Measurements from ENCODE around the gene ELF4.
"Not testable (repeated sequence)": the region's sequence is repeated elsewhere in the genome, so short reads cannot be mapped to it uniquely, and the experiment has no call there.

The ELF4 gene

DNA sequence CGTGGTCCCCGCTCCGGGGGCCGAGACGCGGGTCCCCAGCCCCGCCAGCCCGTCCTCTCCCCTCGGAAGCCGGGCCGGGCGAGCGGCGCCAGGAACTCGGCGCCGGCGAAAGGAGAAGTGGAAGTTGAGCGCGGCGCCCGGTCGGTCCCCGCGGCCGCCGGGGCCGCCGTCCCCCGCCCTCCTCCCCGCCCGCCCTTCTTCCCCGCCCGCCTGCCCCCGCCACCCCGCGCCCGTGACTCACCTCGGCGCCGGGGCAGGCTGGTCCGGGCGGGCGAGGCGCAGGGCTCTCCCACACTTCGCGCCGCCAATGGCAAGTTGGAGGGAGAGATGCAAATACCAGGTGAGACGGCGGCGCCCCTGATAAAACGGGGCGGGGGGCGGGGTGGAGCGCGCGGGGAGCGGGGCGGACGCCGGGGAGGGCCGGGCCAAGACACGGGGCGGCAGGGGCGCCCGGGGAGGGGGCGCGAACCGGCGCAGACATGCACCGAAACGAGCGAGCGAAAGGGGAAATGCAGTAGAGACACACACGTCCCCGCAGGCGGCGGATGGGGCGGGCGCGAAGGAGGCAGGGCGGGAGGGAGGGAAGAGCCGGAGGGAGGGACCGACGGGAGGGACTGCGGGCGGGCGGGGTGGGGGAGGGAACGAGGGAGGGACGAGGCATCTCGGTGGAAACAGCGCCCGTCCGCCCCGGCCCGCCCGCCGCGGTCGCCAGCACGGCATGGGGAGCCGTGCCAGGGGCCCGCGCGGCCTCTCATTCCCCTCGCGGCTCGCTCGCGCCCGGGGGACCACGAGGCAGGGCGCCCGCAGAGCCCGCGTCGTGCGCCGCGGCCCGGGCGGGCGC is at the start of gene ELF4:
Gene ELF4, minus strand, starts transcription at position 119 of the 841 bp plus-strand sequence. CDS start 29,167 bp downstream, outside the sequence.
- peak; percentile 45 for DNase-seq

DNA sequence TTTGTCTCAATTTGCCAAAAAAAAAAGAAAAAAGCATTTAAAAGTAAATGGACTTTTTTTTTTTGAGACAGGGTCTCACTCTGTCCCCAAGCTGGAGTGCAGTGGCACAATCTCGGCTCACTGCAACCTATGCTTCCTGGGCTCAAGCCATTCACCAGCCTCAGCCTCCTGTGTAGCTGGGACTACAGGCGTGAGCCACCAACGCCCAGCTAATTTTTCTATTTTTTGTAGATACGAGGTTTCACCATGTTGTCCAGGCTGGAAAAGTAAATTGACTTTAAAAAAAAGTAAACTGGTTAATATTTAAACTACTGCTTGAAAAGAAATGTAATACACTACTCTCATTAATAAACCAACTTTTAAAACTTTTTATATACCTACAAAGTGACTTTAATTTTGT is 49.5 kb upstream of the ELF4 start:
- DNase-seq = no peak

DNA sequence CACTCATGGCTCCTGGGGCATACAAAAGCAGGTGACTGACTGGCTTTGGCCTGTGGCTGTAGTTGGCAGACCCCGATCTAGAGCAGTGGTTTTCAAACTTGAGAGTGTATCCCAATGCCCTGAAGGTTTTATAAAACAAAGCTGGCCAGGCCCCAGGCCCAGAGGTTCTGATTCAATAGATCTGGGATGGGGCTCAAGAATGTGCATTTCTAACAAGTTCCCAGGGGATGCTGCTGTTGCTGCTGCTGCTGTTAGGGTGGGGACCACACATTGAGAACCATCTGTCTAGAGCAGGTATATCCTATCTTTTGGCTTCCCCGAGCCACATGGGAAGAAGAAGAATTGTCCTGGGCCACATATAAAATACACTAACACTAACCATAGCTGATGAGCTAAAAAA is 48.0 kb upstream of the ELF4 start:
- DNase-seq = no peak

DNA sequence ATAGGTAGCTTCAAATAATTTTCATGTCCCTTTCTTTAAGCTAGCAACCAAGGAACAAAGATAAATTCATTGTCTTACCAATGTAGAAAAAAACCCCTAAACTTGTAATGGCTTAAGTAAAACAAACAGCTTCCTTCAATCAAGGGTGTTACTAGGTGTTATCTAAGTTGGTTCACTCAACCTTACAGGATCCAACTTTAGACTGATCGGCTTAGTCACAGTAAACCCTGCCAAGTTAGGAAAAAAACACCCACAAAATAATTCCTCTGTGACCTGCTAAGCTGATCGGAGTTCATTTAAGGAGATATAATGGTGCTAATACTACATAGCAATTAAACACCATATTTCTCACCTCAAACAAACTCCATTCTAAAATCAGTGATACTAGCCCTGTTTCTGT is 45.3 kb upstream of the ELF4 start:
- DNase-seq = no peak

DNA sequence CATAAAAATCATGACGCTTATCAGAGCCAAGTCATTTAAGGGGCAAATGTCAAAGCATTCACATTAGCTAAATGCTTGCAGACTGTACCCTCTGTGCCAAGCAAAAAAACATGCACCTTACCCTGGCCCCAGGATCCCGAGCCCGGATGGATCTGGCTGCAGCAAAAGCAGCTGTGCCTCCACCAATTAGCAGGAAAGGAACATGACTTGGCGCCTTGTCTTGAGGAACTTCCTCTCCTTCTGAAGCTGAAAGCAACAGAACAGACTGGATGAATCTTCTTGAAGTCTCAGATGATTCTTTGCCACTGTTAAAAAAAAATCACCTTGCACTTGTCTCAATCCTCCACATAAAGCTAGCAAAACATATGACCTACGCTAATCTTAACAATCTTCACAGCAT is 37.3 kb upstream of the ELF4 start:
- DNase-seq = no peak

DNA sequence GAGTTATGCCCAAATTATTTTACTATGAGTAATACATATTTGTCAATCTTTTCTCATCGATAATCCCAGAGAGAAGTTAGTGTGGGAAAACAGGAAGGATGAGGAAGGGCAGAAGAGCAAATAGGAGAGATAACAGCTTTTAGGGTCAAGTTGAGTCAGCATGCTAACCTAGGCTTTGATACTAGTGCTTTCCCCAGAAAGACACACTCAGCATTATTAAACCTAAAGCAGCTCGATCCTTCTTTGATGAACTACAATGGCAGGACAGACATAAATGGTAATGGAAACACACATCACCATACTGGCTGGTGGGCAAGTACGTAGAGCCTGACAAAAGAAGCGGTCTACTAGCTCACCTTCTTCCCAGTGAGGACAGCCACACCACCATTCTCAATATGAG is 34.8 kb upstream of the ELF4 start:
- DNase-seq = no peak

DNA sequence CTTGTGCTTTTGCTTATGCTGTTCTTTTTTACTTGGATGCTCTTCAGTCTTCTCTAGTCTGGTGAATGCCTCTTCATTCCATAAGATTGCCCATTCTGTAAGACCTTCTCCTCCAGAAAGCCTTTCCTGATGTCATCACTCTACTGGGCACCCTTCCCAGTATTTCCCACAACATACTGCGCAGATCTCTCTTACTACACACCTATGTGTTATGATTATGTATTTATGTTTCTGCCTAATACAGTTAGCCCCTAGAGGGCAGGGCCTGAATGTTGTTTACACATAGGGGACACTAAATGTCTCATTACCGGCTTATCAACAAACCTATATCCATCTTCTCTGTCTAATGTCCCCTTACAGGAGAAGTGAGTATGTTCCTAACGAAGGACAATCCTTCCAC is 34.2 kb upstream of the ELF4 start:
- peak; percentile 7 for DNase-seq

DNA sequence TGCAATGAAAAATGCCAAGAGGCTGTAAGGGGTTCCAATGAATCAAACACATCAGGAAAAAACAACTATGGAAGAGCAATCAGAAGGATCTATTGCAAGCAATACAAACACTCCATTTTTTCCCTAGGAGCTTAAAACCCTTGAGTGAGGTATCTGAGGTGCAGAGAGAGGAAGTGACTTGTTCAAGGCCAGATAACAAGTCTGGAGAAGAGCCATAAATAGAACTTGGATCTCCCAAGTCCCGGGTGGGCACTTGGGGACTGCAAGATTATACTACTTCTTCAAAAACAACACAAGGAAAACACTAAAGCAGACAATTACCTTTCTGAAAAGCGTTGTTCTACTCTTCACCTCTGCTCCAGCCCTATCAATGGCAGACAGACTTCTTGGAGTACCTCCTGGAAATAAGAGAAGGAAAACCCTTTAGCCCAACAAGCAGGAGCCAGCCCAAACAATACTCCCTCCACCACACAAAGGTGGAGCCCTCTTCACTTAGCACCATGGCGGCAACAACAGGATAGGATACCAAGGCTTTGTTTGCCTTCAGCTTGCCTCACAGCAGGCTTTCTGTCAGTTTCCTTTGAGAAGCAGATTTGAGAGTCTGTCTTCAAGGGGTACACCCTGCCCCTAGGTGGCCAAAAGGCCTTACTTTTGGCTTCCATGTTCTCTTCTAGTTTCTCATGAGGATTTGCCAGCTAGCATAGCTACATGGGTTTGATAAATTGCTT is 29.3 kb upstream of the ELF4 start:
- DNase-seq = peak; percentile 13

DNA sequence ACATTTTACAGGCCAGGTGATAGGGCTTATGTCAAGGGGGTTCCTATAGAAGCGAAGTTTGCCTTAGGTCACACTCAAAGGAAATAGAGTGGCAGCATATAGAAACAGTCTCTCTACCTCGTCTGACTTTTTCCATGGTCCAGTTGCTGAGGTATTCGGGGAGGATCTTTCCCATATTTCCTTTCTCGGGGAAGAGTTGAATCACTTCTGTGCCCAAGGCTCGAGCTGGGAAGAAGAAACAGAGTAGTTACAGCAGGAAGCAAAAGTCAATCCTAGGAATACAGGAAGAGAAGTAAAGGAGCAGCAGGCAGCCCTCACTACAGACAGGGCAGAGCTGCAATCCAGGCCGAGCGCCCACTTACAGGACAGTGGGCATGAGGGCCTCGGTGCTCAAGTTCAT is 26.7 kb upstream of the ELF4 start:
- no peak for DNase-seq

DNA sequence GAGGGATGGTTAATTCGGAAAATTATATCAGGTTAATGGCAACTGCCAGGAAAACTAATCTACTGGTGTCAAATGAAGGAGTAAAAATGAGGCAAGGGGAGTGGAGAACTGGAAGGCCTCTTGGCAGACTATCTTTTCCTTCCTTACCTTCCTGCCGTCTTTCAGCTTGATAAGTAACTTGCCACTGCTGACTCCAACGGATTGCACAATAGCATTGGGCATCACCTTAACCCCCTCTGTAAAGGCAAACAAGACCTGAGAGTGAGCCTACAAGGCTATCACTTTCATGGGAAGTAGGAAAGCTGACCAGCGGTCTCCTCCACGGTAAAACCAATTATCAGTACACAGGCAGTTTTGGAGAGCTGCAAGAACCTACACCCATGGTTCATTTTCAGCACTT is 26.2 kb upstream of the ELF4 start:
- no peak for DNase-seq

DNA sequence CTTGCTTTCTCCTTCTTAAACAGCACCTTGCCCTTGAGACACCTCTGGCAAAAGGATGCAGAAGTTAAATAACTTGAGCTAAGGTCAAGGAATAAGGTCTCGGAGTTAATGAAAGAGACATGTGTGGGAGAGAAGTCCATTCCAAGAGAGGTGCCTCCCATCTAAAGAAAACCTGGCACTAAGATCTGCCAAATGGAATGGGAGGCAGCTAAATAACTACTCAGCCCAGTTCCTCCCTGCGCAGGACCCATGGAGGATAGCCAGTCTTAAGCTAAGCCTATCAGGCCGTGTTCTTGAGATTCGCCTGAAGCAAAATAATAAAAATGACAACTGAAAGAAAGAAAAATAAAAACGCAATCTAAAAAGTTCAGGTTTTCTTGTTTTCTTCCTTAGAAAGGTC is 20.7 kb upstream of the ELF4 start:
- DNase-seq = no peak

DNA sequence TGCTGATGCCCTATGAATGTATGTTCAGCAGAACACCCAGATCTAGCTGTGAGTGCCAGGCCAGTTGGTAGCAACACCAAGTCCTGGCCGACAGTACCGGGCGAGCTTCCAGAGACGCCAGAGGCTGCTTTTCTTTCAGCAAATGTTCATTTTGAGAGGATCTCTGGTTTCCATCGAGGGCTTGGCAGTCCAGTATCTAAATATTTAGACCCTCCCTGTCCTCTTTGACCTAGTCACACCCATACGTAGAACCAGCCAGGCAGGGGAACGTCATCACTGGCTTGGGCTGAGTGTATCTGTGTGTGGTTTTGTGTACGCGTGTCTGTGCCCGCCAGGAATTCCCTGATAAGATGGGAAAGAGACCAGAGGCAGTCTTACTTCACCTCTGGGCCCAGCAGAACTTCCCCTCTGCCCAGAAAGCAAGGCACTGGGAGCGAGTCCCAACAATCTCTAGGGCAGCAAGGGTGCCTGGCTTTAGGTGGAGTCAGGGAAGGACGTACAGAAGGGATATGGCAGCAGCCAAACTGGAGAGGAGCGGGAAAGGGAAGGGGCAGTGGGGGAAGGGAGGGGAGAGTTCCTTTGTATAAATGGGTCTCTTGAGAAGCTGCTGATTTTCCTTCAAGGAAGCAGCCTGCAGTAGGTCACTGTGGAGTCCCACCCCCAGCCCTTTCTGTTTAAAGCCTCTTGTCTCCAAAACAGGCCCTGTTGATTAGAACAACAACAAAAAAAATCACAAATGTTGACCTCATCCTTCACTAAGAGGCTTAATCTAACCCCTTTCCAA is 15.0 kb upstream of the ELF4 start:
- peak; percentile 32 for DNase-seq

DNA sequence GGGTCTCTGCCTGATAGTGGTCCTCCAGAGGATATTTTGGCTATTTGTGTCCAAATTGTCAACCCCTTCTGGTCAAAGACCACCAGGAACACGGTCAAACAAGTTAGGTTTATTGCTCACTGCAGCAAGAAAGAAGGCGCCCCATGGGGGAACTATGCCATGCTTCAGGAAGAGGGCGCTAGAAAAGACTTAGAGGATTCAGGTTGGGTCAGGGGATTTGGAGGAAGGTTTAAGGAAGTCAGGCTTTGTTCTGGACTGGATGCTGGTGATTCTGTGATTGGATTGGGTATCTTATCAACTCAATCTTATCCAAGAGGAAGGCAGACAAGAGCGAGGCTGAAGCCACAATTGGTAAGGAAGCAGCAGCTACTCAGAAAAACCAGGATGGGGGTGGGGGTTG is 14.3 kb upstream of the ELF4 start:
- DNase-seq = no peak

DNA sequence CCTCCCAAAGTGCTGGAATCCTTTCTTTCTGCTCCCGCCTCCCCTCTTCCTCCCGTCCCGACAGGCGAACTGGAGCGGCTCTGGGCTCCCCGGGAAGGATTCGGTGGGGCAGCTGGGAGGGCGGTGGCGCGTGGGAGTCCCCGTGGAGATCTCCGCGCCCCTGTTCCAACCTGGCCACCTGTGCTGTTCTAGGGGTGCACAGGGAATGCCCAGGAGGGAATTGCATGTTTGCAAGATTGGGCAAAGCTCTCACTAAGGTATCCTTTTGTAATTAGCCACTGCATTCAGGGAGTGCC is 11.2 kb upstream of the ELF4 start:
- no peak for DNase-seq

DNA sequence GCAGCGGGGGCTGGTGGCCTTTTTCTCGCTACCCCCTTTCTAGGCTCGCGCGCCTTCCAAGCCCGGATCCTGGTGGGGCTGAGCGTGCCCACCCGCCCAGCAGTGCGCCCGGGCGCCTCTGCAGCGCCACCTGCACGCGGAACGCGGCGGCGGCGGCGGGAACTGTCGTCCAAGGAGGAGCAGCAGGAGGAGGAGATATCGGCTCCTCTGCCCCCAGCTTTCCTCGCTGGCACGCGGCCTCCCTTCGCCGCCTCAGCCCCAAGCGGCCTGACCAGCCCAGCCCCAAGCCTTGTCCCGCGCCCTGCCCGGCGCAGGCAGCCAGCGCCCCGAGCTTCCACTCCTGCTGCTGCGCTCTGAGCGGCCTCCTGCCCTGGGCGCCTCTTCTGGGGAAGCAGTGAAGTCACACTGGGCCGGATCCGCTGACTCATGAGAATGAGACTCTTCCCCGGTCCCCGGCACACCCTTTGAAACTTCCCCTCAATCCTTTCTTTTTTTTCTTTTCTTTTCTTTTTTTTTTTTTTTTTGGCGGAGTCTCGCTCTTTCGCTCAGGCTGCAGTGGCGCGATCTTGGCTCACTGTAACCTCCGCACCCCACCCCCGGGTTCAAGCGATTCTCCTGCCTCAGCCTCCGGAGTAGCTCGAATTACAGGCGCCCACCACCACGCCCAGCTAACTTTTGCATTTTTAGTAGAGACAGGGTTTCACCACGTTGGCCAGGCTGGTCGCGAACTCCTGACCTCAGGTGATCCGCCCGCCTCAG is 10.6 kb upstream of the ELF4 start:
- peak; percentile 74 for DNase-seq

DNA sequence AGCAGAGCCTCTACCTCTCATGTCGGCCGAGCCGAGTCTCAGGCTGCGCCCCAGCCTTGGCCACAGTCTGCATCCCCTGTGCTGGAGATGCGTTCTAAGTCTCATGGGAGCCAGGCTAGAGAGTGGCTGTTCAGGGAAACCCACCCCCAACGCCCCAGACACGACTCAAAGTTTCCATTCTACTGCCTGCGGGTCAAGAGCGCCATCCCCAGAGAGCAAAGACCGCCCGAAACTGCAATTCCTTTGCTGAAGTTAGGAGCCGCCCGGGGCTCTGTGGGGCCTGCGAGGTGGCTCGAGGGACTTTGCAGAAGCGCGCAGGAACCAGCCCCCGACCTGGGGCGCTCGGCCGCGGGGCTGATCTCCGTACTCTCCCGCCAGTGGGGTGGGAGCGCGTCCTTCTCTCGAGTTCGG is 10.0 kb upstream of the ELF4 start:
- DNase-seq = no peak

DNA sequence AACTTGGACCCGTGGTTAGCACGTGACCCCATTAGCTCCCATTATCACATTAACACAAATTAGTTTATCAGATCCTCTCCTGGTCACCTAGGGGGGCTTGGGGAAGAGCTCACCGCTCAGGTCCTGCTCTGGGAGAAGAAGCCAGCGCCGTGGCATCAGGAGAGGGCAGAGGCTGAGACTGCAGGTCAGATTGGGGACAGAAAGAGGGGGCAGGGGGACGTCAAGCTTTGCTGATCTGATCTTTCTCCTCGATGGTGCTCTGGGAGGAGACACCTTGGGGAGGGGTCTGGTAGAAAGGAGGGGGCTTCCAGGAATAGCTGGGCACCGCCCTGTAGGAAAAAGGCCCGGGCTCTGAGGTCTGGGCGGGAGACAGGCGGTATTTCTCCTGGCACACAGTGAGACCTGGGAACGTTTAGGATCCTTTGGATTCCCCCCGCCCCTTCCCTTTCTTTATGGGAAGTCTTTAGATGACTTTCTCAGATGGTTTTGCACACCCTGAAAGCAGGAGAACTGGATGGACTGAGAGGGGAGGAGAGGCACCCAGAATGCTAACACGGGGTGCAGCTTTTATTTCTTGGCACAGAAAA is 9.1 kb upstream of the ELF4 start:
- no peak for DNase-seq

DNA sequence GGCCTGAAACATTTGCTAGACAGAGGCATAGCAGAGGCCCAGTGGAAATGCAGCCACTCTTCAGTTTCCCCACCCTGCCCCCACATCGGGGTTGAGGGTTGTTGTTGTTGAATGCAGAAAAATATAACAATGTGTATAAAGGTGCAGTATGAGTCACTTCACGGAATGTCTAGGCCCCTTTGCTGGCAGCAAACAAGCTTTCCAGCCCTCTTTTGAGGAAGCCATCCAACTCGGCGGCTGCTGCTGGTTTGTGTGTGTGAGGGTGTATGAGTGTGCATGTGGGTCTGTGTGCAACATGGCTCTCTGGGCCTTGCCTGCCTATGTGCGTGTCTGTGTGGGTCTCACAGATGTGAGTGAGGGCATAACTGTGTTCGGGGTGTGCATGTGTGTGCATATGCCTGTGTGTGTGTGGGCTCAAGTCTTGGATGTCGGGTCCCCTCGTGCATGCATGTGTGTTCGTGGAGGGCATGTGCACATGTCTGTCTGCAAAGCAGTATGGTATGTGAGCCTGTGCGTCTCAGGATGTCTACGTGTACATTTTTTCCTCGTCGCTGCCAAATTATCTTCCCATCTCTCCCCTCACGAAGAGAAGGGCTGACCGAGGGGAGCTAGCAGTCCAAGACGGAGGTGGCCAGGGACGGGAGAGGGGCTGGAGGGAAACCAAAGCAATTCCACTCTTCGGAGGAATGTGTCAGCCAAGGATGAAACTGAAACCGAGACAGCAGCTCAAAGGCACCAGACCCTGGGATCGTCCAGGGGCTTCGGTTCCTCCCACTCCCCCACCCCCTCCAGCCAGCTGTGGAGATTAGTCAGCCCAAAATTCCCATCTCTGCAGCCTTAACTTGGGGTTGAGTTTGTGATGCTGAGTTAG is 8.4 kb upstream of the ELF4 start:
- DNase-seq = no peak

DNA sequence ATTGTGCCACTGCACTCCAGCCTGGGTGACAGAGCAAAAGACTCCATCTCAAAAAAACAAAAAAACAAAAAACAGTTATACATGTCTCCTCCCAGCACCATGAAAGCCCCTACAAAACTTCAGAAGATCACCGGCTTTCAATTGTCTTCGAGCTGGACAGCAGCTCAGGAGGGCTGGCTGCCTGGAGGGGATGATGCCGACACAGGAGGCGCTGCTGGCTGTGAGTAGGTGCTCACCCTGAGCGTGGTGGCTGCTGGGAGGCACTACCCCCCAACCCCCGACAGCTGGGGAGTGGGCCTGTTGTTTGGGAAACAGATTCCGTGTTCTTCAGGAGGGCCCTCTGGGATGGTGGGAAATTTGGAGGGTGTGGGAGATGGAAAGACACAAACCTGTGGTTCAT is 6.9 kb upstream of the ELF4 start:
- no peak for DNase-seq

DNA sequence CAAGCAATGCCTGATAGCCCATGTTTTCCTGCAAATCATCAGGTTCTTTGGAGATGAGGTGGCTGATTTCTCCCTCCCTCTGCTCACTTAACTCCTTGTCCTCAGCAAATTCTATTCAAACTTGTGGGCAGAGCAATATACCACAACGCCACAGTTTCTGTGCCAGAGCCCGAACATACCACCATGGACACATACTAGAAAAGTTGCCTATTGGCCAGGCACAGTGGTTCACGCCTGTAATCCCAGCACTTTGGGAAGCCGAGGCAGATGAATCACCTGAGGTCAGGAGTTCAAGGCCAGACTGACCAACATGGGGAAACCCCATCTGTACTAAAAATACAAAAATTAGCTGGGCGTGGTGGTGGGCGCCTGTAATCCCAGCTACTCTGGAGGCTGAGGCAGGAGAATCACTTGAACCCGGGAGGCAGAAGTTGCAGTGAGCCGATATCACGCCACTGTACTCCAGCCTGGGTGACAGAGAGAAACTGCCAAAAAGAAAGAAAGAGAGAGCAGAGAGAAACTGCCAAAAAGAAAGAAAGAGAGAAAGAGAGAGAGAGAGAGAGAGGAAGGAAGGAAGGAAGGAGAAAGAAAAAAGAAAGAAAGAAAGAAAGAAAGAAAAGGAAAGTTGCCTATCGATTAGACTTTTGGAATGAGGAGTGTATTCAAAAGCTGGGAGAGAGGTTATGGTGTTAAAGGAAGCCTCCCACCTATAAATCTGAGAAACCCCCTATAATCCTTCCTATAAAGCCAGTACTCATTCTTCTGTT is 5.0 kb upstream of the ELF4 start:
- not testable (repeated sequence) for DNase-seq

DNA sequence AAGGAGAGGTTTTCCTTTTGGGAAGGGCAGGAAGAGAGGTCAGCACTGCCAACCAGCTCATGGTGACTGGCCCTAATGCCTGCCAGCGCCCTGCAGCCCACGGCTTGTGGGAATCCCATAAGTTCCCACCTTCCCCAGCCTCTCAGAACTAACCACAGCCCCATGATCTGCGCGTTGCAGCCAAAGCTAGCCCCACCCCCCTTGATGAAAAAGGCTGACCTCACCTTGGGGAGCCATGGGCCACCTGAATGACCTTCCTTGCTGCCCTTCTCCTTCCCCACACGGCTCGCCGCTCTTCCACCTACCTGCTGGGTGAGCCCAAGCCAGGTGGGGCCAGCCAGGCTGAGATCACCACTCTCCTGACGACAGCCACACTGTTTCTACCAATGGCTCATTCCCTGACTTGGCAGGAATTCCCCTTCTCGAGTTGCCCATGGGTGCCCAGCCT is 3.9 kb upstream of the ELF4 start:
- no peak for DNase-seq

Data from hematopoietic multipotent progenitor cell treated with erythropoietin and hydrocortisone succinate and interleukin-3 and kit ligand, for 8 days (in vitro differentiated cells).